Tongue (tissue), 2 donors: ENCODE measurements around the gene ASB4. TPM values are rescaled to one million over a fixed set of nuclear protein-coding genes. Genes with fewer than 3 reads are reported as not detected.
A peak's percentile ranks its signal among the peaks of the same experiment; 100 is the strongest.
"Not testable (repeated sequence)": the region's sequence is repeated elsewhere in the genome, so short reads cannot be mapped to it uniquely, and the experiment has no call there.

Experiments
- DNase-seq: peaks from one replicate; pipeline ENCODE4 v3.0.0-alpha.2; 2015
- total RNA-seq: library from RNA; depleted of rRNA; stranded (reverse); fragments of >200 nt; gene quantifications from one replicate; pipeline ENCODE4 v1.2.3, GENCODE V29; 2014

ASB4 gene
- total RNA-seq, 1 donor from 2014 or later: 26.9 TPM

DNA sequence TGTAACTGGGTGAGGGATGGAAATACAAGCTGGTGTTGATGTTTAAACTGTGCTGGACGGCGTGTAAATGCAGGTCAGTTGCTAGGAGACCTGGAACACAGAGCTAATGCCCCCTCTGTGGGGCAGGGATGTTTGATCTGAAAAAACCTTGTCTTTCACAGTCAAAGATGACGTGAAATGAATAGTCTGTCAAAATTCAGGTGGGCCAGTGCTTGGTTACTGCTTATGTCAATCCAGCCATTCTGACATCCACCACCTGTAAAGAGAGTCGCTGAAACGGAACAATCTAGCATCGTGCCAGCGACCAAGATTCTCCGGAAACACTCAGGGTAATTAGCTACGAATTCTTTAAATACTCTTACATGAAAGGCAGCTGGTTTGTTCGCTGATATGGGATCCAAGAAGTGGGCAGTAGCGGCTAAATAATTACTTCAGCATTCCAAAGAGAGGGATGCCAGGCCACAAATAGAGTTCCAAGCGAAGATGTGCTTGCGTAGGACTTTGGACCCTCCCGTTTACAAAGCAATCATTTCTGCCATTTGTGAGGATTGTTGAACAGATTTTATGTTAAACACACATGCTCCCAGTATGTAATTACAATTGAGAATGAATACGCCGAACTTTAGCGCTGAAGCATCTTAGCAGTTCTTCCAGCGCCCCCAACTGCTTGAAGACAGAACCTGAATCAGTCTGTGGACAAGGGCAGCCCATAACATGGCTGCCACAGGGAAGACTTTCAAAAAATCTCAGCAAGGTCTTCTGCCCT is 7.3 kb upstream of the ASB4 start:
- DNase-seq: peak; percentile 88

DNA sequence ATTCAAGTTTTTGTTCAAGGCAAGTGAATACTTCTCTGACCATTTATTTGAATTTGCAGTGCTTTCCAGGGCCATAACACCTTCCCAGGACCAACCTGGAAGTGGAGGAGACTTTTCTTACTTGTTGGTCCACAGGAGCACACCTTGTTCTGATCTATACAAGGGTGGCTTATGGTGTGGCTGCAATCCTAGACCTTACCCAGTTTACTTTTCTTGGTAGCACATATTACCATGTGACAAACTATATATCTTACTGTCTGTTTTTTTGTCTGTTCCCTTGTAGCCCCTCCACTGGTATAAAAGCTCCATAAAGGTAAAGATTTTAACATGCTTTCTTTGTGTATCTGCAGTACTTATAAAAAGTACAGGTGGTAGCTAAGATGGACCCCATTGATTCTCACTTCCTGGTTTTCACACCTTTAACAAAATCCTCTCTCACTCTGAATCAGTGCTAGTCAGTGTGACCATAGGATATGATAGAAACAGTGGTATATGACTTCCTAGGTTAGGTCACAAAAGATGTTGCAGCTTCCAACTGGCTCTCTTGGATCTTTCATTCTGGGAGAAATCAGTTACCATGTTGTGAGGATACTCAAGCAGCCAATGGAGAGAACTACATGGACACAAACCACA is 5.6 kb upstream of the ASB4 start:
- no peak for DNase-seq

DNA sequence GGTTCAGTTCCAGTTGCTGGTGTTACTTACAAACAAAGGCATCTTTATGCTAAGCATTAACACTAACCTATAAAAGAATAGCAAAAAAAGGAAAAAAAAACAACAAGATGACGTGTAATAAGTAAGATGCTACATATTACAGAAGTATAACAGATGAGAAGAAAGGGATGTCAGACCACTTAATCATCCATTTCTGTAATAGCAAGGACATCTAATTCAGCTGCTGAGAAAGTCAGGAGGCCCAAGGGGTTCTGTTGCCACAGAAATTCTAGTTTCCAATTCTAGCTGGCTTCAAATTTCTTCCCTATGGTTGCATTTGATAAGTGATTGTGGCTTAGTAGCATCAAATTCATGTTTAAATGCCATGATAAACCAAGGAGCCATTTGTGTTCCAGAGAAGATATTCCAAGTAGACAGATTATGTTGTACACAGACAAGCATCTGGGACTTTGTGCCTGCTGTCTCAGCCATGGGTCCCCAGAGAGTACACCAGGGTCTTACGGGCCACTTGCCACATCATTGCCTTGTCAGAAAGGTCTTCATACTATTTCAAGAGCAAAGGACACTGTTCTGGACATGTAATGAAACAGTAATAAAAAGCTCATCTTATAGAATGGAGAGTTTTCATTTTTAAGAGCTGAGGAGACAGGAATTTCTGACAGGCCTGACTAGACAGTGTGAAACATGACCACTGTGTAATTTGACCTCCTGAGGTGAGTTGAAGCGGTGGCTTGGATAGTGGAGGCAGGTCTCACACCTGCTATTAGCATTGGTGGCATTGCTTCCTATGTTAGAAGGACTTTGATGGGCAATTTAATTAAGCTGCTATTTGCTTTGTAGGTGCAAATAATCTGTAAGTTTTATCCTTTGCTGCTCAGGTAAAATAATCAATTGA is 4.2 kb upstream of the ASB4 start:
- DNase-seq: peak; percentile 19

DNA sequence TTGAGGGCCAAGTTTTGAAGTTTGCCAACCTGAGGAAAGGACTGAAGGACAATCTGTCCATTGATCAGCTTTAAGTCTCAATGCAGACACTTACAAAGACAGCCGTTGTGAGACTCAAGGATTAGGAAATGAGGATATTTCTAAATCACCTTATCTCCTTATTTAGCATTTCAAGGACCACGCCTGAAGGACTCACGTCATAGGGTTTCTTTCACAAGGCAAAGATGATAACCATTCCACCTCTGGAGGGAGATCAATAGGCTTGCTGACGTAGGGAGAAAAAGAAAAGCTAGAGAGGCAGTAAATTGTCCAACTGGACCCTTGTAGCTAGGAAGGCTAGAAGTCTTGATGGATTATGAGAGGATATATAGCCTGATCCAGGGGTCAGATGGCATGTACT is 3.3 kb upstream of the ASB4 start:
- DNase-seq: no peak

DNA sequence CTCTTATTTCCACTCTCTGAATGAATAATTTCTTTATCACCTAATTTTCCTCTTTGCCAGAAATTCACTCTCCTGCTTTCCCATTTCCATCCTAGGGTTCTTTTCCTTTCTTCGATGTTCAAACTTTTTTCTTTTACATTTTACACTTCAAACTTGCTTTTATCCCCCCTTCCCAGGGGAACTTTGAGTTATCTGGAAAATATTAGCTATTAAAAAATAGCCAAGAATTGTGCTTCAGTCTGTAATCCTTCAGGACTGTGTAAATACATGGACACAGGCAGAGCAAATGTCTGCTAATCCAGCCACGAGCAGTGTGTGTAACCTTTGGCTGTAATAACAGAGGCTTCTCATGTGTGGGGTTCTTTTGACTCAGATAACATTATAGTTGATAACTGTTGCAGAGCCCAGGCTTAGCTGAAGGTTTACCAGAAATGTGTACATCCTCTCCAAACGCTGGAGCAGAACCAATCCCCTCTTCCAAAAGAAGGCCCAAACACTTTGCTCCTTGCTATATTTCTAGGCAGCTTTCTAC is 4.6 kb downstream of the ASB4 start:
- DNase-seq: no peak

DNA sequence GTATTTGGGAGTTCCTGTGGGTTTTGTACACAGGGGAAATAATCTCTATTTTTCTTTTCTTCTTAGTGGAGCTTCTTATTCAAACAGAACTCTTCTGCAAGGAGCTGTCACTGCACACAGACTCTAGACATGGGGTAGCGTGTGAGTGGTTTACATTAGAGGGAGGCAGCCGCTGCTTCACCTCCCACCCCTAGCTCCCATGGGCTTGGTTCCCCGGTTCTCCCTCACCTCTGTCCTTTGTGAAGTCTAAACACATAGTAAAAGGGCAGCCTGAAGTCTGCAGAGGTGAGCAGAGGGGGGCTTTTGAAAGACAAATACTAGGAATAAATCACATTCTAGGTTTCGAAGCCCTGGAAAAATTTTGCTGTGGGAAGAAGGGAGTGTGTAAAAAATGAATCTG is 5.5 kb downstream of the ASB4 start:
- DNase-seq: no peak

DNA sequence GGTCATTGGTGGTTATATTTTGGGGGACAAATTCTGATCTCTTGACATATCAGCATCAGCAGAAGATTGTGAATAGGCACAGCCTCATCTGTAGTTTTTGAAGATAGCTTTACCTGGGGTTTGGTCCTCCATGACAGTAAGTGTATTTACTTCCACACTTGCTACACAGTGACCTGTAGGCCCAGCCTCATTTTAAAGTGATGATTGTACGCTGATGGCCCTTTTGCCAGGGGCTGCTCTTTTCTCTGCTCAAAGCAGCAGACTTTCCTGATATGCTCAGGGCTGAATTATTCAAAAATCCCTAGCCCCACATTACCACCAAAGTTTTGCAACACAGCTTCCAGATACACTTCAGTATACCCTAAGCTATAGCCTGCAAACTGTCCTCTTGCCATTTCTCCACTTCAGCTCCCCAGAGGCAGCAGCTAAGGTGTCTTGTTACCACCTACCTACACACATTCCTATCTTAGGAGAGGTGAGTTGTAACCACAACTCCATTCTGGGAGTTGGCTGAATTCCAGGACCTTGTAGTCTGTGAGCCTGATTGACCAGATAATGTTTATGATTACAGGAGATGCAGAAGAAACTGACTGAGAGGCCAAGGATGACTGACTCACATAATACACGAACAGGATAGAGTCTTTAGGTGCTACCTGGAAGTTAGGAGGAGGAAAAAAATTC is 6.0 kb downstream of the ASB4 start:
- no peak for DNase-seq

DNA sequence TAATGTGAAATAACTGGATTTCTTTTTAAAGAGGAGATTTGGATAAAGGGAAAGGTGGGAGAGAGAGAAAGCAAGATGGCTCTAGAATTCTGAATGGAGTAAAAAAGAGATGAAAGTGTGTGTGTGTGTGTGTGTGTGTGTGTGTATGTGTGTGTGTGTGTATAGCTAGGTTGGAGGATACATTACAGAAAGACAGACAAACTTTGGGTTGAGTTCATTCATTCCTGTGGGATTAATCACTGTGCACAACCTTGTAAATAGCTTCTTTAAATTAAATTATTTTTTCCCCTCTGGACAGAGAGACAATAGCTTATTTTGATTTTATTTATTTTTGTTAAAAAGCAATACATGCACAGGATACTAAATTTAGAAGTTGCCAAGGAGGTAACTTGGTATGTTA is 7.5 kb downstream of the ASB4 start:
- no peak for DNase-seq

DNA sequence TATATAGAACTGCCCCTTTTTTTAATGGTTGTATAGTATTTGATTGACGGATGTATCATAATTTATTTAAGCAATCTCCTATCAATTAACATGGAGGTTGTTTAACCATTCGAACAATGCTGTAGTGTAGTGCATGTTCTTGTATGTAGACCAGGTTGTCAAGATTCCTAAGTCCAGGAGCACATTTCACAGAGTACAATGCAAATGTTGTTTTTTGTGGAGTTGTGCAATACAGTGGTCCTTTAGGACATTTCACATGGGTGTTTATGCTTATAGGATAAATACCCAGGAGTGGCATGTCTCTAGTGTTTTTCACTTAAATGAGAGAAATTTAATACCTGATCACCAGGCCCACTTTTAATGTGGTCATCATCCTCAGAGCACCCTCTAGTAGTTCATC is 8.1 kb downstream of the ASB4 start:
- no peak for DNase-seq

DNA sequence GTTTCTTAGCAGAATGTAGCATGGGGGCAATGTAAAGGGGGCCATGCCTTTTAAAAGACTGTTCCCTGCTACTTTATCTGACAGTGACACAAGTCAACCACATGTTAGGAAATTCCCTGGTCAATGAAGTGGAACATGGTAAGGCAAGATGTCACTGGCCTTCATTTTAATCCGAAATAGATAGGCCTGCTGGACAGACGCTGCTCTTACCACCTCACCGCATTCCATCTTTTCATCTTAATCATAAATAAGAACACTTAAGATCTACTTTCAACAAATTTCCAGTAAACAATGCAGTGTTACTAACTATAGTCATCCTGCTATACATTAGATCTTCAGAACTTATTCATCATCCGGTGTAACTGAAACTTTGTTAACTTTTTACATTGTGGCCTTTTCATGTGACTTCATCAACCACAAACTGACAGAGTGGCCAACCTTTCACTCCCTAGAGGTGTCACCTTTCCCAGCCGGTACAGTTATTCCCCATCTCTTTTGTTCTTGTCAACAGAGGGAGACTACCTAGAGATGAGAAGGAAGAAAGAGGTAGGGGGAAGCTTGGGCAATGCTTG is 15.6 kb downstream of the ASB4 start:
- DNase-seq: no peak

DNA sequence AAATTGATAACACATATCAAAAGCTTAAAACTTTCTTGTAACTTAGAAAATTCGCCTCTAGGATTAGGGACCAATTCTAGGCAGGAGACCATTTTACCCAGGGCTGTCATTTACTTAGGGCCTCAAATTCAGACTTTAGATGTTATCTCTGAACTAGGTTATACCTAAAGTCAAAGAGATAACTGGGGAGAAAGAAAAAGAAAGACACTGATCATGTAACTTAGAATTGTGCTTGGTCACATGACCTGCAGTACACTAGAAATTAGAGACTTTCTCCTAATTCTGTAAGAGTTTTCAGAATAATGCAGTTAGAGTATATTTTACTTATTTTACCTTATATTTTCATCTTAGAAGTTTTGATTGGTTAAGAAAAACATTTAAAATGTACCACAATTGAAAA is 16.7 kb downstream of the ASB4 start:
- no peak for DNase-seq

DNA sequence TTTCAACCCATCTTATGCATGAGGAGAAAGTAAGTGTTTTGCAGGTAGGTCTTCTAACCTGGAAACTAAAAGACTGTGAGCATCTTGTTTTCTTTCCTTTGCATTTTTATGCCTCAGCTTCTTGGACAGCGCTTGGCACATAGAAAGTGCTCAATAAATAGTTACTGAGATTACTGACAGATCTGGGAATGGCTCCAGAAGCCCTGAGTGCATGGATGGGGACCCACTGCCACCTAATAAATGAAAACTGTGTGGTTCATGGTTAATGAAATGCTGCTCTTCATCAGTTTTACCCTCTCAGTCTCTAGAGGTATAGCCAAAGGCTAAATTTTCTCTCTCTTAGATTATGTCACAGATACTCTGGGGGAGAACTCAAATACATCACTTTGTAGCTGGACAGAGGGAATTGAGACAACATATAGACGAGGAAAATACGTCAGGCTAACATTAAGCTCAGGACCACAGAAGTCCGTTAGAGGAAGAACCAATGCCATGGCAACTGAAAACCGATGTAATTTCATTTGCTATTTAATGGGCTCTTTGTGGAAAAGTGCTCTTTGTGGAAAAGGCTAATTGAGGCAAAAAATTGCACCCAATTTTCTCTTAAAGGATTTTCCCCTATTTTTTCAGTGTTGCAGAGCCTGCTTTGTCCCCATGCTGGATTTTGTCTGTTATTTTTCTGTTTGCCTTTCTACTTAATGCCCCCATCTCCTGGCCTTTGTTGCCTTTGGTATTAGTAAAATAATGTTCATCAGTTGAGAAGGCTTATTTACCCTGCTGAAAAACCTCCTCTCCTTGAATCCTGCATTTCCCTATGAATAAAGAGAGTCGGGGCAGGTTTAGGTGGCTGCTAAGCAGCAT is 17.8 kb downstream of the ASB4 start:
- no peak for DNase-seq

DNA sequence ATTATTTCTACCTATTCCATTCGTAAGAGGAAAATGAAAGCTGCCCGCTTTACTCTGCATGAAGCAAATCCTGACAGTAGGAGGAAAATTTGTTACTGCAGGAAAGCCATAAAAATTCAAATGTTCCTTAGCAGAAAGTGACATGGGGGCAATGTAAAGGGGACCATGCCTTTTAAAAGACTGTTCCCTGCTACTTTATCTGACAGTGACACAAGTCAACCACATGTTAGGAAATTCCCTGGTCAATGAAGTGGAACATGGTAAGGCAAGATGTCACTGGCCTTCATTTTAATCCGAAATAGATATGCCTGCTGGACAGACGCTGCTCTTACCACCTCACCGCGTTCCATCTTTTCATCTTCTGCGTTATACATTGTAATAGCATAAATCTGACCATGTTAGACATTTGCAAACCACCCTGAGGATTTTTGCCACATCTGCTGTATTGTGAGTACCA is 18.4 kb downstream of the ASB4 start:
- not testable (repeated sequence) for DNase-seq

DNA sequence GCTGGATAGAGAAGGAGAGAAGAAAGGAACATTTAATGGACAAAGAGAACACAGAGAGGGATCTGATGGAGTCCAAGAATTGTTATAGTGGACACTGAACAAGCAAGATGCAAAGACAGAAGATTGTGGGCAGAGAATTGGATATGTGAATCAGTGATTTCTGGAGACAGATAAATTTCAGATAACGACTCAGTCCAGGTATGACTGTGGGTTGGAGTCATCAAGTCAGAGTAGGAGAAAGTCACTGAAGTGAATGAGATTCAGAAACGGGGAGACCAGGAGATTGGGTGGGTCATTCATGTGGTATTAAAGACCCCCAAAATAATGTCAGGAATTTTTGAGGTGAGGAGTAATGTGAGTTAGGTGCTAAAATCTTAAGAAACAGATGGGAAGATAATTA is 23.0 kb downstream of the ASB4 start:
- no peak for DNase-seq

DNA sequence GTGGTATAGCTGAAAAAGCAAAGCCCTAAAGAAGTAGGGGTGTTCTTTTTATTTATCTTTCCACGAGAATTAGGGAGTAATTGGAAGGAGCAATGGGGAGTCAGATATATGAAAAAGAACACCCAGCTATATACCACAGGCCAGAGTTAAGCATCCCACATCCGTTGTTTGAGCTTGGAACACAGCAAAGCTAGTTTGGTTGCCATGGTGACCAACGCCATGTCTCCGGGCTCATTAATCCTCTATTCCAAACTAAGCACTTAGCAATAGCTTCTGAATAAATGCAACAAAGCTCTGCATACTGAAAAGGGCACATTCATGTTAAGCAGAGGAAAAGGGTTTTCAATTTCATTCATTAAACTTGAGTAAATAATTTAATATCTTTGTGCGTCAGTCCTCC is 23.5 kb downstream of the ASB4 start:
- DNase-seq: peak; percentile 82

DNA sequence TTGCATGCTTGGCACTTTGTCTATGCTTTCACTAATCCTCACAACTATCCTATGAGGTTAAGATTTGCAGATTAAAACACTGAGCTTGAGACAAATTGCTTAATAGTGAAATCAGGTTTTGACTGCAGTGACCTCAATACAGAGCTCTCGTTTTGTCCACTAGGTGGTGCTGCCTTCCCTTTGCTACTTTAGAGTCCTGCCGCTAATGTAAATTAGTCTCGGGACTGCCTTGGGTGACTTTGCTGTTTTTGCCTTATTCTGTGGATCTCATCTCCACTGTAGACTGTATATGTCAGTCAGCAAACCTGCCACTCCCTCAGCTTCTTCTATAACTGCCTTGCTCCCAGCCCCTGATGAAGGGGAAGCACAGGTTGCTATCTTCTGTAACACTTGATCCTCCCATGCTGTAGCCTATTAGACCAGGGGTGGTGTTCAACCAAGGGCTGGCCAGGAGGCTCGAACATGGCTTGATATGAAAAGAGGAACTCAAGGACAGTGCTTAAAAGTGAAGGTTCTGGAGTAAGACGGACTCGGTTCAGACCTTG is 26.0 kb downstream of the ASB4 start:
- peak; percentile 85 for DNase-seq

DNA sequence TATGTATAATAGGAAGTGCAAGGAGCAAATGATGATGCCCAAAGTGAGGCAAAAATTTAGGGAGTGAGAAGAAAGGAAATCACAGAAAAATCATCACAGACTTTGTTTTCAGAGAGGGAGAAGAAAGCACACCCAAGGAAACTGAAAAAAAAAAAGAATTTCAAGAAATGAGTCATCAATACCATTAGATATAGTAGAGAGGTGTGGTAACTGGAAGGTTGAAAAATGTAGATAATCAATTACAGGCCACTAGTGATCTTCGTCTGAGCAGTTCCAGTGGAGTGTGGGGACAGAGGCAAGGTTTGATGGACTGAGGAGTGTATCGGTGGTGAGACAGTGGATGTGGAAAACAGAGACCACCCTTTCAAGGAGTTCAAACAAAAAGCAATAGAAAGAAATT is 31.7 kb downstream of the ASB4 start:
- DNase-seq: no peak

DNA sequence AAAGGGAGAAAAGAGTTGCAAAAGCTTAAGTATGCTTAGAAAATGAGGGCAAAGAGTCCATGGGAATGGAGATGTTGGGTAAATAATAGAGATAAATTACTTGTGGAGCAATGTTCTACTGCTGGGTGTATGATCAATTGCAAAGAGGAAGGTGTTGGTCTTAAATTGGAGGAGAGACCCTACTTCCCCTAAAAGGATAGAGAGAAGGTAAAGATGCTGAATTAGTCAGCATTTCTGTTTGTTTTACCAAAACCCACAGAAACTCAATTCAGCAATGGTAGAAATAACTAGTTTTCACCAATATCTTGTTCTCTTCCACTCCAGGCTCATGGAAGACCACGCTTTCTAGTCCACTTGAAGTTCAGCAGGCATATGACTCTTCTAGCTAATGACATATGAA is 32.1 kb downstream of the ASB4 start:
- DNase-seq: no peak

DNA sequence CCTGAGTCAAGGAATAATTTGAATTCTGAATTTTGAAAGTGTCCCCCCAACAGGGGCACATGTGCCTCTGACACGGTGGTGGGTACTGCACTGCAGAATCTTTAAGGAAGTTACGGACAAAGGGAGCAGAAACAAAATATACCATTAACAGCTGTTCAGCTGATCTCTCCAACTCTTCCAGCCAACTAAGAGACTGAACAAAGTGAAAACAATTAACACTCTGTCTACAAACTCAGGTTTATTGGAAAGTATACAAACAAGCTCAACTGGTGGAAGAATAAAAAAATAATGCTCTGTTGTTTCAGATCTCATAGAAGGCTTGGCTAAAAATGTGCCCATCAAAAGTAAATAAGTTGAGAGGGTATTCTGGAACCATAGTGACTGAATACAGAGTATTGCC is 34.4 kb downstream of the ASB4 start:
- DNase-seq: no peak

DNA sequence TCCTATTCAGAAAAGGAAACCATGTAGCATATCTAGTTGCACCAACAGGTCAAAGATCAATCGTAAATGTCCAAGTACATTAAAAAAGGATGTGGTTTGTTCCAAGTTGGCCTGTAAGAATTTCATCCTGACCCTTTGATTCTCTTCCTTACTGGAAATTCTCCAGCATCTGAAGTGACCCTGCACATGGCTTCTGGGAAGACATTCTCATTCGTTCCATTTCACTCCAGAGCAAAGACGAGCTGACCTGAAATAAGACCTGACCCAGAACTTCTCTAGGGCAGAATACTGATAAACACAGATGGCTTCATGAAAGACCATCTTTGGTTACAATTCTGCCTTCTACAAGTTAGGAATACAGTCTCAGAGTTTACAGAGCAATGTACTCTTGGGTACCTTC is 39.8 kb downstream of the ASB4 start:
- no peak for DNase-seq
